ENCODE measurements around the gene PCBP3. TPM values are rescaled to one million over a fixed set of nuclear protein-coding genes. Genes with fewer than 3 reads are reported as not detected.

Gene PCBP3
- total RNA-seq, 1 experiment from 2014 or later = not detected

GRCh38 chr21:45906196-45906805 is 262.8 kb downstream of the PCBP3 start:
- Histone ChIP-seq H3K79me2 (ENCODE audit: low read depth) (no peaks in the 10 kb centered on the region), H3K27me3 (ENCODE audit: insufficient read depth, low read depth) (peaks cover 6% of the 10 kb centered on the region; the same call in 1 of the 2 replicates), H3K9me3 (ENCODE audit: insufficient read depth, low read depth) (no peaks in the 10 kb centered on the region), H3F3A (ENCODE audit: insufficient read depth, low read depth) (no peaks in the 10 kb centered on the region), H3K36me3 (ENCODE audit: low read depth) (no peaks in the 10 kb centered on the region), H3K4me2 (no peak overlapping the region), H2AFZ (no peak overlapping the region), H4K20me1 (ENCODE audit: insufficient read depth) (no peaks in the 10 kb centered on the region), H3K4me1 (replicated peaks; ENCODE audit: insufficient read depth) (peaks cover 5% of the 10 kb centered on the region; the same call in 1 of the 2 replicates), H3K4me3 (no peak overlapping the region), H3K27ac (no peak overlapping the region), H3K9me2 (ENCODE audit: insufficient read depth) (no peaks in the 10 kb centered on the region)
- DNase-seq = no peak
- POLR2A ChIA-PET (ENCODE audit: unreplicated experiment) = no interaction called here
- BruUV-seq (replicated peaks) = no TSS peak
- TF ChIP-seq EZH2 (IDR thresholded peaks at IDR 0.05; ENCODE audit: low read depth) = no peak
- TF ChIP-seq CTCF (conservative IDR thresholded peaks at IDR 0.05) = no peak
- CTCF ChIA-PET = no interaction called here
- intact Hi-C loops (cut with micrococcal nuclease; ENCODE audit: unreplicated experiment) = no loop called here

- Histone ChIP-seq H3F3A (ENCODE audit: insufficient read depth, low read depth) (no peaks in the 10 kb centered on the region), H3K4me1 (replicated peaks; ENCODE audit: insufficient read depth) (peaks cover 5% of the 10 kb centered on the region; the same call in 1 of the 2 replicates), H3K27ac (no peak overlapping the region), H3K9me3 (ENCODE audit: insufficient read depth, low read depth) (no peaks in the 10 kb centered on the region), H3K79me2 (ENCODE audit: low read depth) (no peaks in the 10 kb centered on the region), H2AFZ (no peak overlapping the region), H3K4me3 (no peak overlapping the region), H3K36me3 (ENCODE audit: low read depth) (no peaks in the 10 kb centered on the region), H4K20me1 (ENCODE audit: insufficient read depth) (no peaks in the 10 kb centered on the region), H3K4me2 (no peak overlapping the region), H3K9me2 (ENCODE audit: insufficient read depth) (no peaks in the 10 kb centered on the region), H3K27me3 (ENCODE audit: insufficient read depth, low read depth) (peaks cover 6% of the 10 kb centered on the region; the same call in 1 of the 2 replicates)
- ChIA-PET POLR2A (ENCODE audit: unreplicated experiment) (no interaction called here), CTCF (no interaction called here)
- TF ChIP-seq CTCF (conservative IDR thresholded peaks at IDR 0.05) = no peak
- no peak for TF ChIP-seq EZH2 (IDR thresholded peaks at IDR 0.05; ENCODE audit: low read depth)
- BruUV-seq (replicated peaks) = no TSS peak
- intact Hi-C loops (cut with micrococcal nuclease; ENCODE audit: unreplicated experiment) = no loop called here
- no peak for DNase-seq
Measured at GRCh38 chr21:45906859-45907258, 263.3 kb downstream of the PCBP3 start.

GRCh38 chr21:45908536-45909237 is 265.2 kb downstream of the PCBP3 start:
- BruUV-seq (replicated peaks) = no TSS peak

More at GRCh38 chr21:45908536-45909237, 265.2 kb downstream of the PCBP3 start:
- DNase-seq = no peak
- intact Hi-C loops (cut with micrococcal nuclease; ENCODE audit: unreplicated experiment) = no loop called here
- Histone ChIP-seq H3K9me2 (ENCODE audit: insufficient read depth) (no peaks in the 10 kb centered on the region), H4K20me1 (ENCODE audit: insufficient read depth) (no peaks in the 10 kb centered on the region), H3K4me3 (no peak overlapping the region), H3K27ac (no peak overlapping the region), H3F3A (ENCODE audit: insufficient read depth, low read depth) (no peaks in the 10 kb centered on the region), H3K4me1 (replicated peaks; ENCODE audit: insufficient read depth) (peaks cover 5% of the 10 kb centered on the region; the same call in 1 of the 2 replicates), H3K9me3 (ENCODE audit: insufficient read depth, low read depth) (no peaks in the 10 kb centered on the region), H3K27me3 (ENCODE audit: insufficient read depth, low read depth) (peaks cover 6% of the 10 kb centered on the region; the same call in 1 of the 2 replicates), H2AFZ (no peak overlapping the region), H3K79me2 (ENCODE audit: low read depth) (no peaks in the 10 kb centered on the region), H3K4me2 (no peak overlapping the region), H3K36me3 (ENCODE audit: low read depth) (no peaks in the 10 kb centered on the region)
- ChIA-PET CTCF (no interaction called here), POLR2A (ENCODE audit: unreplicated experiment) (no interaction called here)
- TF ChIP-seq CTCF (conservative IDR thresholded peaks at IDR 0.05) (no peak), EZH2 (IDR thresholded peaks at IDR 0.05; ENCODE audit: low read depth) (no peak)
